Gastroesophageal sphincter (tissue), 4 donors: ENCODE data around the gene CARF. TPM values are rescaled to one million over a fixed set of nuclear protein-coding genes. Genes with fewer than 3 reads are reported as not detected.

Experiments used
- ATAC-seq: fragments of 150-250 bp; one replicate; pipeline ENCODE4 v1.9.1; 2016; ENCODE audit warnings: mild to moderate bottlenecking, moderate library complexity
- H3K27ac ChIP-seq, 4 donors: fragments of 200-600 bp; sonication (generic) in 3 of 4; 1 replicate in 3 of 4; 2 replicates in 1 of 4; pipeline ENCODE4 v1.5.1; 2016 to 2019
- H3K27me3 ChIP-seq: fragments of 200-600 bp; sonication (generic); one replicate; pipeline ENCODE4 v1.5.1; 2019
- H3K36me3 ChIP-seq, 2 donors: fragments of 200-600 bp; sonication (generic); one replicate each; pipeline ENCODE4 v1.5.1; 2019; ENCODE audit warnings: control low read depth in 1 of 2
- H3K4me1 ChIP-seq, 3 donors: fragments of 200-600 bp; sonication (generic); 1 replicate in 2 of 3; 2 replicates in 1 of 3; pipeline ENCODE4 v1.5.1; 2016 to 2019; ENCODE audit warnings: control low read depth in 2 of 3
- H3K4me3 ChIP-seq, 2 donors: fragments of 200-600 bp; sonication (generic); one replicate each; pipeline ENCODE4 v1.5.1; 2019; ENCODE audit warnings: mild to moderate bottlenecking in 1 of 2, moderate library complexity in 1 of 2
- H3K9me3 ChIP-seq, 3 donors: fragments of 200-600 bp; sonication (generic); one replicate each; pipeline ENCODE4 v1.5.1; 2017 to 2019; ENCODE audit warnings: control low read depth in 2 of 3
- CTCF ChIP-seq, 4 experiments: fragments of 200-600 bp in 2 of 4; fragments of 450-650 bp in 2 of 4; sonication (generic) in 1 of 4; IDR thresholded peaks; one replicate each; pipeline ENCODE4 v1.5.1; 2017 to 2019; ENCODE audit warnings: antibody characterized with exemption in 4 of 4, mild to moderate bottlenecking in 2 of 4, moderate library complexity in 2 of 4
- EP300 ChIP-seq: sonication (generic); formaldehyde crosslinking; IDR thresholded peaks from one replicate; pipeline ENCODE4 v1.6.1; 2017; ENCODE audit warnings: antibody characterized with exemption, mild to moderate bottlenecking
- POLR2A ChIP-seq, 2 donors: fragments of 450-650 bp; IDR thresholded peaks; one replicate each; pipeline ENCODE4 v1.6.1; 2017; ENCODE audit warnings: antibody characterized with exemption in 2 of 2, mild to moderate bottlenecking in 2 of 2, moderate library complexity in 1 of 2
- POLR2AphosphoS5 ChIP-seq: sonication (generic); formaldehyde crosslinking; IDR thresholded peaks from one replicate; pipeline ENCODE4 v1.6.1; 2017; ENCODE audit warnings: antibody characterized with exemption
- whole genome bisulfite sequencing, 2 donors: methylation state at CpG; one replicate each; pipeline ENCODE4 v1.1.5; 2018; ENCODE audit warnings: low coverage in 1 of 2; 5-methylcytosine and 5-hydroxymethylcytosine counted together
- total RNA-seq, 4 donors: library from RNA; depleted of rRNA; stranded (reverse); fragments of >200 nt; gene quantifications; one replicate each; pipeline ENCODE4 v1.1.0, GENCODE V29; 2016

Gene CARF
- total RNA-seq, 4 donors from 2014 or later = 8.6 to 15.7 (median 9.7) TPM

GRCh38 chr2:203014456-203015199 lies 102.6 kb downstream of the CARF start, which contains the start of gene NBEAL1:
NBEAL1 (plus strand) TSS chr2:203014875; CDS start chr2:203016385, 1,510 bp downstream.
- Histone ChIP-seq H3K9me3 (no peaks in the 10 kb centered on the region), H3K4me1 (peaks cover 0 to 51% (median 4%) of the 10 kb centered on the region in 3 donors), H3K27me3 (no peaks in the 10 kb centered on the region), H3K36me3 (no peaks in the 10 kb centered on the region), H3K4me3 (peak within 1 kb of the TSS; percentile 90 to 97), H3K27ac (peak within 1 kb of the TSS; percentile 95 to 98 (median 96))
- TF ChIP-seq EP300 (no peak), POLR2AphosphoS5 (peak; percentile 76), POLR2A (IDR thresholded peaks at IDR 0.05) (peak; percentile 75 to 76), CTCF (IDR thresholded peaks at IDR 0.05) (peak in 1 of 4 experiments; percentile 3)
- WGBS, 2 donors = 0 to 5% methylated on average over 4 to 5 of the region's 59 CpGs
- ATAC-seq = peak; percentile 98

- H3K36me3 ChIP-seq = no peaks in the 10 kb centered on the region
- no peaks in the 10 kb centered on the region for H3K27me3 ChIP-seq
- WGBS, 2 donors = 49 to 67% methylated on average over 3 of the region's 3 CpGs
- peak overlapping the region in 3 of 4 donors; percentile 53 to 96 (median 95) for H3K27ac ChIP-seq
- peak overlapping the region; percentile 23 to 90 for H3K4me3 ChIP-seq
- peaks cover 0 to 71% (median 4%) of the 10 kb centered on the region in 3 donors for H3K4me1 ChIP-seq
- ATAC-seq = no peak
- no peaks in the 10 kb centered on the region for H3K9me3 ChIP-seq
- no peak for TF ChIP-seq POLR2A (IDR thresholded peaks at IDR 0.05)
- no peak for TF ChIP-seq CTCF (IDR thresholded peaks at IDR 0.05)
- no peak for TF ChIP-seq EP300
- no peak for TF ChIP-seq POLR2AphosphoS5
Measured at GRCh38 chr2:203016716-203017115, 104.6 kb downstream of the CARF start.

- Histone ChIP-seq H3K36me3 (no peaks in the 10 kb centered on the region), H3K4me3 (peak overlapping the region; percentile 28 to 90), H3K4me1 (peaks cover 0 to 84% (median 4%) of the 10 kb centered on the region in 3 donors), H3K27ac (peak overlapping the region in 2 of 4 donors; percentile 42 to 96), H3K27me3 (no peaks in the 10 kb centered on the region), H3K9me3 (no peaks in the 10 kb centered on the region)
- WGBS, 2 donors = 7 to 11% methylated on average over 1 of the region's 1 CpG
- no peak for ATAC-seq
- no peak for TF ChIP-seq CTCF (IDR thresholded peaks at IDR 0.05)
- no peak for TF ChIP-seq EP300
- TF ChIP-seq POLR2A (IDR thresholded peaks at IDR 0.05) = no peak
- no peak for TF ChIP-seq POLR2AphosphoS5
Measured at GRCh38 chr2:203018181-203018580, 106.1 kb downstream of the CARF start.

- Histone ChIP-seq H3K4me1 (peaks cover 0 to 82% (median 4%) of the 10 kb centered on the region in 3 donors), H3K9me3 (no peaks in the 10 kb centered on the region), H3K4me3 (peak overlapping the region in 1 of 2 donors; percentile 90), H3K36me3 (no peaks in the 10 kb centered on the region), H3K27ac (peak overlapping the region in 1 of 4 donors; percentile 3), H3K27me3 (no peaks in the 10 kb centered on the region)
- TF ChIP-seq POLR2A (IDR thresholded peaks at IDR 0.05) = no peak
- peak in 1 of 4 experiments; percentile 14 for TF ChIP-seq CTCF (IDR thresholded peaks at IDR 0.05)
- WGBS, 2 donors = 73 to 74% methylated on average over 2 of the region's 2 CpGs
- no peak for ATAC-seq
Measured at GRCh38 chr2:203019142-203019541, 107.1 kb downstream of the CARF start.

- H3K4me1 ChIP-seq = peaks cover 0 to 70% (median 4%) of the 10 kb centered on the region in 3 donors
- no peaks in the 10 kb centered on the region for H3K27me3 ChIP-seq
- H3K27ac ChIP-seq = peak overlapping the region in 2 of 4 donors; percentile 36 to 65
- no peaks in the 10 kb centered on the region for H3K9me3 ChIP-seq
- TF ChIP-seq EP300 = no peak
- TF ChIP-seq CTCF (IDR thresholded peaks at IDR 0.05) = no peak
- no peak for TF ChIP-seq POLR2A (IDR thresholded peaks at IDR 0.05)
- TF ChIP-seq POLR2AphosphoS5 = no peak
- H3K36me3 ChIP-seq = peaks cover 0 to 6% of the 10 kb centered on the region in 2 donors
- WGBS, 2 donors = 21 to 55% methylated on average over 3 to 4 of the region's 4 CpGs
- H3K4me3 ChIP-seq = no peak overlapping the region
- ATAC-seq = no peak
Measured at GRCh38 chr2:203021991-203022390, 109.9 kb downstream of the CARF start.
